Ramos (cell line): ENCODE measurements around the gene KLK12.

Experiments used
- in situ Hi-C: fragments of 300-500 bp; cut with MboI; formaldehyde crosslinking; loops from one replicate; pipeline ENCODE4 v1.14.3; 2022; ENCODE audit warnings: low sequenced_read_pairs; ENCODE audit not compliant: unreplicated experiment

Gene KLK12

DNA sequence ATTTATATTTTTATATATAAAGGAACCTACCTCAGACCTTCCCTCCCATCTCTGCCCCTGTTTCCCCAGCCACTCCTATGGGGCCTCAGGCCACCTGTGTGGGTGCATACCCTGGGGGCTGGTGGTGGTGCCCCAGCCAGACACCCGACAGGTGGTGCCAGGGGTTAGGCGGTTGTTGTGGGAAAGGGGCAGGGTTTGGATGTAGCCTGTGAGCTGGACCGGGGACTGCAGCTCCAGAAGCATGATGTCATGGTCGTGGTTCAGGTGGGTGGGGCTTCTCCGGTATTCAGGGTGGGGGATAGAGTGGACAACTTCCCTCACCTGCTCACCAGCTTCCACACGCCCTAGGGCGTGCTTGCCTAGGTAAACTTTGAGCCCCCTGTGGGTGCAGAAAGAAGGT lies 24.9 kb upstream of the KLK12 start:
- in situ Hi-C loops = no loop called here

DNA sequence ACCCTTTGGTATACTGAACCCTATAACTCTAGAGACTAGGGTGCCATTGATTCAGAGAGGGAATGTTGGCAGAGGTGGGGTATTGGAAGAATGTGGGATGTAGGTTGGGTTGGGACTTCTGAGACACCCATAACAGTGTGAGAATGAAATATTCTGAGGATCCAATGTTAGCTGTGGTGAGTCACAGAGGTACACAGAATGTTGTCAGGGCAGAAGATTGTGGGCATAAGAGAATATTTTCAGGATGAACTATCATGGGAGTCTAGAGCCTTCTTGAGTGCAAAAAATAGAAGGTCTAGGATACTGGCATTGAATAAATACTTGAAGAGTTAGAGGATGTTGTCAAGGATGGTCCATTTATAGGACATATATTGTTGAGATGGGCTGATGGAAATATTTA lies 21.1 kb upstream of the KLK12 start:
- in situ Hi-C loops = no loop called here

DNA sequence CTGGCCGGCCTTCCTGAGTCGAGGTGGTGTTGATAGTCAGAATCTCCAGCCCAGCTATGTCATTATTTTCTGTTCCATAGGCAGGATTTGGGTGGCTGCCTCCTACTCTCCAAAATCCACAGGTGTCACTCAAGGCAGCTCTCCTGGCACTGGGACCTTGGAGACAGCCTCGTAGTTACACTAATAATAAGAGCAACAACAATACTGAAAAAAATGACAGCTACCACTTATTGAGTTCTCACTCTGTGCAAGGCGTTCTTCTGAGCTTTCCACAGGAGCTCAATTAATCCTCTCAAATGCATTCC lies 12.2 kb upstream of the KLK12 start:
- in situ Hi-C loops = no loop called here

DNA sequence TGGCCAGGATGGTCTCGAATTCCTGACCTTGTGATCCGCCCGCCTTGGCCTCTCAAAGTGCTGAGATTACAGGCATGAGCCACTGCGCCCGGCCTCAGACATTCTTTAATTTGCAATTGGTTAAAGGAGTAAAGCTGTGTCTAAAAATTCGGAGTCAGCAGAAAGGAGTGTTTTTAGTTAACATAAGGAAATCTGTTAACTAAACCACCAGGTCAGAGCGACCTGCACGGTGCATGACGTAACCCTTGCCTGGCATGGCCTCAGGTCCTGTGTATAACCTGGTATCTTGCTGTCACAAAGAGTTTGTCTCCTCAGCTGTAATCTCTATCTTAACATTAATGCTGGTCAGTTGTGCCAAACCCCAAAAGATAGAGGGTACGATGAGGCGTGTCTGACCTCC lies 9.5 kb upstream of the KLK12 start:
- in situ Hi-C loops = no loop called here

DNA sequence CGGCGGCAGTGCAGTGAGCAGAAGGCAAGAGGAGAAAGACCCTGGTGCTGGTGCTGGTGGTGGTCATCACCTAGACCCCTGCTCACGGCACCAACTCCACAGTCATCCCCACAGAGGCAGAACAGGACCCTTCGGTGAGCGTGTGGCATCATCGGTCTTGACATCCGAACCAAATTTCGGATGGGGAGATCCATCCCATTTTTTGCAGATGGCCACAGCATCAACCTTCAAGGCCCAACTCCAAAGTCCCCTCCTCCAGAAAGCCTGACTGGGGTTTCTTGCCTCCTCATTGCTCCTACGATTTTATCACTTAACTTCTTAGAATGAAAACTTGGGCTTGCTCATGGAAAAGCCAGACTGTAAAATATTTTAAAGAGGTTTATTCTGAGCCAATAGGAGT lies 8.7 kb upstream of the KLK12 start:
- in situ Hi-C loops = no loop called here

DNA sequence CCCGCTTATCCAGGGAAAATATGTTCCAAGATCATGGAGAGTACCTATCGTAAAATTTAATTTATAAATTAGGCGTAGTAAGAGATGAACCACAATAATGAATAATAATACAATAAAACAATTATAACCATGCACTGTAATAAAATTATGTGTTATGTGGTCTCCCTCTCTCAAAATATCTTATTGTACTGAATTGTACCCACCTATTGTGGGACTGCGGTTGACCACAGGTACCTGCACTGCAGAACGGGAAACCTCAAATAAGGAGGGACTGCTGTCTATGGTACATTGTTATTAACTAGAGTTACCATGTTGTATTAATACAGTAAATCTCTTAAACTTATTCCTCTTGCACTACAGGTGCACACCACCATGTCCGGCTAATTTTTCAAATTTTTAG lies 5.3 kb upstream of the KLK12 start:
- in situ Hi-C loops = no loop called here

DNA sequence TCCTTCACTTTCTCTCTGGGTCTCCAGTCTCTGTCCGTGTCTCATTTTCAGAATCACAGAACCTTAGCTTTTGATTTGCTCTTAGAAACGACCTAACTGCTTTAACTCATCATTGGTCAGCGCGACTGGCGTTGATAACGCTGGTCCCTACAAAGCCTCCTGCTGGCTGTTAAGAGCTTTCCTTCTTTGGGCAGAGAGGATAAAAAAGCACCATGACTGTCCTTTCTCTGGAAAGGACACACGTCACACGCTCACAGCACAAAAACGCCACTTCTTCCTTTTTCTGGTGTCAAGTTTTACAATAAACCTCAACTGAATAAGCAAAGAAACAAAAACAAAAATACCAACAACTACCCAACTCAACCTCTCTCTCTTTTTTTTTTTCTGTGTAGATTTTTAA lies 1.7 kb upstream of the KLK12 start:
- in situ Hi-C loops = no loop called here

DNA sequence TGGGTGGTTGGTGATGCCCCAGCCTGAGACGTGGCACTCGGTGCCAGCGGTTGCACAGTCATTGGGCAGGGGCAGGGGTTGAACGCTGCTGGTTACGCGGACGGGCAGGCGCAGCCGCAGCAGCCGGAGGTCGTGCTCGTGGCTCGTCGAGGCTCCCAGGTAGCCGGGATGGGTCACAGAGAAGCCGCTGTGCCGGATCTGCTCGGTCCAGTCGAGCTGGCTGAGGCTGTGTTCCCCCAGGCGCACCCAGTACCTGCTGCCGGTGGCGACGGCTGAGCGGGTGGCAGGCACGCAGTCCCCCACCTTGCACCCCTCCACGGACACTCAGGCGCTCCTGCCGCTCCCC lies 2.9 kb downstream of the KLK12 start:
- in situ Hi-C loops = no loop called here

DNA sequence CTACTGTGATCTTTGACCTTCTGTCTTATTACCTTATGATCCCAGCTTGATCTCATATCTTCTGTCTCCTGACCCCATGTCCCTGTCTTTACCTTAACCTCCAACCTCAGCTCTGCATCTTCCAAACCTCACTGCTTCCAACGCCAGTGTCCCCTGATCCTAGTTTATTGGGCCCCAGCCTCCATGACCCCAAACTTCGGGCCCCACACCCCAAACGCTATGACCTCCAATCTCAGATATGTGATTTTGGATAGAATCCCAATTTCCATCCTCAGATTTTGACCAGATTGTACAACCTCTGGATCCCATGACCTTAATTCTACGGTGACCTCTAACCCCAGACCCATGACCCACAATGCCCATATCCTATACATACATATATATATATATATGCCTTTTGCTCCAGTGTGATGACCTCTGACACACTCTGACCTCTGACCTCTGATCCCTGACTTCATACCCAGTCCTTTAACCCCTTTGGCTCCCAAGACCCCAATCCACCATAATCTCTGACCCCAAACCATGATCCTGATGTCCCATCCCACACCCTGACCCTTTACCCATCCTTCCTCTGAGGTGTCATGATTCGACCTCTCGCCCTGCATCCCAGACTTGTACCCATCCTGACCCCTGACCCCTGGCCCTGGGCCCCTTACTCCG lies 3.5 kb downstream of the KLK12 start:
- in situ Hi-C loops = no loop called here

DNA sequence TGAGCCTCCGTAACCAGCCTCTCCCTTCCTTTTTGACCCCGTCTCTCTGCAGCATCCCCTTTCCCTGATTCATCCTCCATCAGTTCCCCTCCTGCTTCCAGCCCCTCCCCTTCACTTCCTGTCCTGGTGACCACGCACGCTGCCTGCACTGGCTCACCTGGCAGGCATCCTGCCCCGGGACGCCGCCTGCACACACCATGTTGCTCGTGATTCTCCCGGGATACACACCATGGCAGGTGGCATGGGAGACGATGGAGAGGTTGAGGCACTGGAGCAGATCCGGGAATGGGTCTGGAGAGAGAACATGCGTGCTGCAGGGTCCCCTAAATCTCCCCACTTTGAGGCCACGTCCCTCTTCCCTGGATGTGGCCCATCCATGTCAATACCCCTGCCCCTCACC lies 4.2 kb downstream of the KLK12 start:
- in situ Hi-C loops = no loop called here

DNA sequence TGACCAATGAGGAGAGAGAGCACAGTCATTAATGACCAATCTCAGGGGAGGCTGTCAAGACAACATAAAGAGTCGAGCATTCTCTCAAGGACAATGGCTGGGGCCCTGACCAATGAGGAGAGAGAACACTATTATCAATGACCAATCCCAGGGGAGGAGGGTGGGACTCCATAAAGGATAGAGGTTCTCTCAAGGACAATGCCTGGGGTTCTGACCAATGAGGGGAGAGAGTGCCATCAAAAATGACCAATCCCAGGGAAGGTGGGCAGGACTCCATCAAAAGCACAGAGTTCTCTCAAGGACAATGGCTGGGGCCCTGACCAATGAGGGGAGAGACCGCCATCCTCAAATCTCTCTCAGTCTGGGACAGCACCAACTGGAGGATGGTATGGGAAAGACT lies 5.1 kb downstream of the KLK12 start:
- in situ Hi-C loops = no loop called here

DNA sequence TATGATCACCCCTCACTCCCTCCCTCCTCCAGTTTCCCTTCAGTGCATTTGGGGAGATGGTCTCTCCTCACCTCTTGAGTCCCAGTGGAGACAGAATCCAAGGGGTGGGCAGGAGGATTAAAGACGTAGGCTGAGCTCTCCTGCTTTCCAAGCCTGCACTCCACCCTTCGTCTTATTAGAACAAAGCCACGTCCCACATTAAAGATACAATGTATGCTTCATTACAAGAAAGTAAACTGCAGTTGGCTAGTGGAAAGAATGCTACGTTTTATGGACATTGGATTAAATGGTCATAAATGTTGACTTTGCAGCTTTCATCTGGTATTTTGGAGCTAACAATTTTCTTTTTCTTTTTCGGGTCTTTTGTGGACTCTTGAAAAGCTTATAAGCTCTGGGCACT lies 6.9 kb downstream of the KLK12 start:
- in situ Hi-C loops = no loop called here

DNA sequence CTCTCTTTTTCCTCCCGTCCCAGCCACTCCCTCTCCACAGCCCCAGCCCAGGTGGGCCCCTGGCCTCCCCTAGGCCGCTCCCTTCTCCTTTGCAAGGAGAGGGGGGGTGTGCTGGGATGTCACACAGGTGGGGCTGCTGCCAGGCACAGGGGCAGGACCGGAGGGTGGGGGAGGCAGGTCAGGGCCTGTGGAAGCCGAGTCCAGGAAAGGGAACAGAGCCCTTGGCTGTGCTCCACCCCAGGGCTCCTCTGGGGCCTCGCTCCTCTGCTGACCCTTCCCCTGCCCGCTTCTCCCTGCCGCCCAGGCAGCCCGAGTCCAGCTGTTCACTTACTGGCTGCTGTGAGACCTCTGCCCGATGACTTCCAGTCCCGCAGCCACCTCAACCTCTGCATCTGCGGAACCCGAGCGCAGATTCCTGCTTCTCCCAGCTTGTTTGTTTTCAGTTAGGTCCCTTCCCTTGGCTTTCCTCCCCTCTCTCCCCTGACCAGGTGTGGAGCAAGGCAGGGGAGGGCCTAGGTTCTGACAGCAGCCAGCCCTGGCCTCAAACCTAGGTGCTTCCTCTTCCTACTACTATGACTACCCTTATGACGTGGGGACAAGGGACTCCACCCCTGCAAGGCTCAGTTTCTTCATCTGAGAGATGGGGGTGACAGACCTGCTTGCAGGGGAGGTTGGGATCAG lies 7.5 kb downstream of the KLK12 start:
- in situ Hi-C loops = no loop called here

DNA sequence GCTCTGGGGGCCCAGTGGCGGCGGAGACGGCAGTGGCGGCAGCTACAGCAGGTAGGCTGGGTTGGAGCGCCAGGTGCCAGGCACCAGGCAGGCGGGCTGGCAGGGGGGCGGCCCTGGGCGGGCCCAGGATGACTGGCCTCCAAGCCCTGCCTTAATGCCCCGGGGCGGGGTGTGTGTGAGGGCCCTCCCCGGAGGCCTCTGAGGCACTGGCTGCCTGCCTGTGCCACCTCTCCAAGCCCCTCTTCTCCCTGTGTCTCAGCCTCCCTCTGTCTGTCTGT lies 8.3 kb downstream of the KLK12 start, which contains the start of gene KLK11:
Gene KLK11 (minus strand): TSS at position 63 of the 278 bp plus-strand sequence. CDS start 985 bp downstream, outside the sequence.
- in situ Hi-C loops = no loop called here

DNA sequence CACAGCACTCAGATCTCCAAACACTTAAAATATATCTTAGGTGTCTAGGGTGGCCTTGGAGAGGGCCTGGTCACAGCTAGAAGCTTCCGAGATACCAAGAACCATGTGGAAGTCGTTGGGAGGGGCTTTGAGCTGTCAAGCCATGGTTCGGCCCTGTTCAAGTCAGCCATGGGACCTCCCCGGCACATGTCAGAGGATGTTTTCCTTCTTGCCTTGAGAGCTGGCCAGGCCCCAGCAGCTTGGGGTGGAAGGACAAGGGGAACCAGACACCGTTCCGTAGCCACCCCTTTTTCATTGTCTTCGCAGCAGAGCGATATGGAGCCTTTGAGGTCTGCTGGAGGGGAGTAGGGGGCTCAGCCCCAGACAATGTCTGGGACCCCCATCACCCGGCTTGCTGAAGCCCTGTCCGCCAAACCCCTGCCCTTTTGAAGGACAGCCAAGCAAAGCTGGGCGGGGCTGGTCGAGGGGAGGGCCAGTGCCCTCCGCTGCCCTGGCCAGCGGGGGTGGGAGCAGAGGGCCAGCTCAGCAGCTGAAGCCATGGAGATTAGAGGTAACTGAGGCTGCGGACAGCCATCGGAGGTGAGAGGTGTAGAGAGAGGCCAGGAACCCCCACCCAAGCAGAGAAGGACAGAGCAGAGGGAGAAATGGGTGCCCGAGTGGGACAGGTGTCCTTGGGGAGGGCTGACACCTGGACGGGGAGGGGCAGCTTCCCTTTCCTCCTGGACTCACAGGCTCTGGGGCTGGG lies 8.8 kb downstream of the KLK12 start:
- in situ Hi-C loops = no loop called here

DNA sequence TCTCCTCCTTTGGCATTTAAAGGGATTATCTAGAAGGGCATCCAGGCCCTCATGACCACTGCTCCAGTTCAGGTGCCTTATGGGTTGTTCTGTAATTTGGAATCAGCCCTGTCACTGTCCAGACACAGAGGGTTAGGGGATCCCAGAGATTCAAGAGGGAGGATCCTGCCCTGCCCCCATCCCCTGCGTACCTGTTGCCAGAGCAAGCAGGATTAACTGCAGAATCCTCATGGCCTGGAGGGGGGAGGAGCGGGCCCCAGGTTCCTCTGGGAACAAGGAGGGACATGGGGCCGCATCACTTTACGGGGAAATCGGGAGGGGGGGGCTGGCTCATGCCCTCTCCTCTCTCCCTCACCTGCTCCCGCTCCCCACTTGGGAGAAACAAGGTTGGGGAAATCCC lies 9.4 kb downstream of the KLK12 start:
- in situ Hi-C loops = no loop called here

DNA sequence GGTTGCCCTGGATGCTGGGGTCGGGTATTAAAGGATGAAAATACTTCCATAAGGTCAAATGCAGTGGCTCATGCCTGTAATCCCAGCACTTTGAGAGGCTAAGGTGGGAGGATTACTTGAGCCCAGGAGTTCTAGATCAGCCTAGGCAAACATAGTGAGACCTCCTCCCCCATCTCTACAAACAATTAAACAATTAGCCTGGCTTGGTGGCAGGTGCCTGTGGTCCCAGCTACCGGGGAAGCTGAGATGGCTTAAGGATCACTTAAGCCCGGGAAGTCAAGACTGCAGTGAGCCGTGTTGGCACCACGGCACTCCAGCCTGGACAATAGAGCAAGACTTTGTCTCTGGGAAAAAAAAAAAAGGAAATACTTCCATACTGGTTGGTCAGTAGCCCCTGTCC lies 9.9 kb downstream of the KLK12 start:
- in situ Hi-C loops = no loop called here

DNA sequence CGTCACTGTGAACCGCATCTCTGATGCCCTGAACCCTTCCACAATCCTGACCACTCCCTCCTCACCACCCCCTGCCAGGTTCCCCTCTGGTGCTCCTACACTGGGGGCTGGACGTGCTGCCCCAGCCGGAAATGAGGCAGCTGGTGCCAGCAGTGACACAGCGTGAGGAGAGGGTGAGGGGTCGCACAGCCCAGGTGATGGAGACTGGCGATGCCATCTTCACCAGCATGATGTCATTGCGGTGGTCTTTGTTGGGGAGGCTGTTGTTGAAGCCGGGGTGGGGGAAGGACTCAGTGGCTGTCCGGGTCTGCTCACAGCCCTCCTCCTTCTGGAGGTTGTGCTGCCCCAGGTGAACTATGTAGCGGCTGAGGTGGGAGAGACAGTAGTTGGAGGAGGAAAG lies 10.9 kb downstream of the KLK12 start:
- in situ Hi-C loops = no loop called here

DNA sequence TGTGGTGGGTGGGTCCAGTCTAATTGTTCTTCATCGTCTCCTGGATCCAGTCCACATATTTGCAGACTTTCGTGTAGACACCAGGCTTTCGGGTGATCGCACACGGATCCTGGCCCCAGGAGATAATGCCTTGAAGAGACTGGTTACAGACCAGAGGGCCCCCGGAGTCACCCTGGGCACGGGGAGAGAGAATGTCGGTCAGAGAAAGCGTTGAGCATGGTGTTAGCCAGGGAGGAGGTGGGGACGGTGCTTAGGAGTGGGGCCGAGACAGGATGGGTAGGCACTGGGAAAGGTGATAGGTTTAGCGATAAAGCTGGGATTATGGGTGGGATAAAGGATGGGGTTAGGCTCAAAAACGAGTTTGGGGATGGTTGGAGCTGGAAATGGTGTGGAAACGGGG lies 12.3 kb downstream of the KLK12 start:
- in situ Hi-C loops = no loop called here

DNA sequence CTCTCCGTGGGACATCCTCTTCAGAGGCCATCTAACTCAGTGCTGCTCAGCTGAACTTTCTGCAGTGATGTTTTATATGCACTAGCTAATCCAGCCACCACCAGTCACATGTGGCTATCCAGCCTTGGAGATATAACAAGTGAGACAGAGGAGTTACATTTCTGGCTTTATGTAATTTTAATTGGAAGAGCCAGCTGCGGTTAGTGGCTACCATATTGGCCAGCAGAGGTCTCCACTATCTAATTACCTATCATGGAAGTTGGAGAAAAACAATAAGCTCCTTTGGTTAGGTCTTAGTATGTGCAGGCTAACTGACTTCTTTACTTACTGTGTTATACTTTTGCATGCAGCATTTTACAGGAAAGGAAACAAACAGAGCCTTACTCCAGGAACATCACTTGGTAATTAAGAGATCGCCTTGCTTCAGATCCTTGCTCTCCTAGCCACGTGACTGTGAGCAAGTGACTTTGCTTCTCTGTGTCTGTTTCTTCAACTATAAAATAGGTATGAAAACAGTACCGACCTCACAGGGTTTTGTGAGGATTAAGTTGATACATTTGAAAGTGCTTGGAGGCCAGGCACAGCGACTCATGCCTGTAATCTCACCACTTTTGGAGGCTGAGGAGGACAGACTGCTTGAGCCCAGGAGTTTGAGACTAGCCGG lies 13.7 kb downstream of the KLK12 start:
- in situ Hi-C loops = no loop called here

DNA sequence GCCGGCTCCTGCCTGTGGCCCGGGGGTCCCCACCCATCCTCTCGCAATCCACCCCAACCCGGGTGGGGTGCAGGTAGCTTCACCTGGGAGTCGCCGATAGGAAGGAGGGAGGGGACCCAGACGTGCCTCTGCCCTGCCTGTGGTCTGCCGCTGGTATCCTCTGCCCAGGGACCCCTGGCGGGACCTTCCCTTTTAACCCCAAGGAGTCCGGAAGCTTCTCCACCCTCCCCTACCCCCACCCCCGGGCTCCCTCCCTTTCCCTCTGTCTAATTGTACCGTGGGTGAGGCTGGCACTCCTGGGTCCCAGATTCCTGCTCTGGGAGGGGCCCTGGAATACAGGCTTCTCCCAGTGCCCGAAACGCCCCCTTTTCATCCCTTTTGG lies 15.3 kb downstream of the KLK12 start, which contains the start of gene KLK10:
Gene KLK10 (minus strand): TSS at position 166 of the 382 bp plus-strand sequence. CDS start 579 bp downstream, outside the sequence.
- in situ Hi-C loops = no loop called here
